GM23248 (cell line): ENCODE data around the gene C16orf54. TPM values are rescaled to one million over a fixed set of nuclear protein-coding genes. Genes with fewer than 3 reads are reported as not detected.
A peak's percentile ranks its signal among the peaks of the same experiment; 100 is the strongest.
"Not testable (repeated sequence)": the region's sequence is repeated elsewhere in the genome, so short reads cannot be mapped to it uniquely, and the experiment has no call there.

Source experiments
- DNase-seq: peaks from one replicate; pipeline ENCODE4 v3.0.0-alpha.2; 2015
- H2AFZ ChIP-seq: fragments of 200-600 bp; sonication (generic); 2 replicates; pipeline ENCODE4 v1.6.1; 2016; ENCODE audit warnings: antibody characterized with exemption
- H3F3A ChIP-seq: fragments of 200-600 bp; sonication (generic); 2 replicates; pipeline ENCODE4 v1.6.1; 2016; ENCODE audit warnings: mild to moderate bottlenecking, antibody characterized with exemption, mixed run types; ENCODE audit not compliant: insufficient read depth
- H3K27ac ChIP-seq: fragments of 200-600 bp; sonication (generic); 2 replicates; pipeline ENCODE4 v1.5.1; 2016; ENCODE audit warnings: mild to moderate bottlenecking
- H3K27me3 ChIP-seq: fragments of 200-600 bp; sonication (generic); replicated peaks from 2 replicates; pipeline ENCODE4 v1.6.1; 2016; ENCODE audit warnings: mild to moderate bottlenecking; ENCODE audit not compliant: insufficient read depth
- H3K36me3 ChIP-seq: fragments of 200-600 bp; sonication (generic); 2 replicates; pipeline ENCODE4 v1.6.1; 2016; ENCODE audit warnings: low read depth, mild to moderate bottlenecking
- H3K4me1 ChIP-seq: fragments of 200-600 bp; sonication (generic); 2 replicates; pipeline ENCODE4 v1.6.1; 2016; ENCODE audit warnings: mild to moderate bottlenecking; ENCODE audit not compliant: insufficient read depth
- H3K4me2 ChIP-seq: fragments of 200-600 bp; sonication (generic); one replicate; pipeline ENCODE4 v1.6.1; 2016; ENCODE audit warnings: mild to moderate bottlenecking; ENCODE audit not compliant: unreplicated experiment
- H3K4me3 ChIP-seq: fragments of 200-600 bp; sonication (generic); 2 replicates; pipeline ENCODE4 v1.5.1; 2016; ENCODE audit warnings: mild to moderate bottlenecking
- H3K79me2 ChIP-seq: fragments of 200-600 bp; sonication (generic); 2 replicates; pipeline ENCODE4 v1.6.1; 2016; ENCODE audit warnings: mild to moderate bottlenecking; ENCODE audit not compliant: insufficient read depth
- H3K9ac ChIP-seq: fragments of 200-600 bp; sonication (generic); 2 replicates; pipeline ENCODE4 v1.6.1; 2016; ENCODE audit warnings: mild to moderate bottlenecking
- H3K9me2 ChIP-seq: fragments of 200-600 bp; sonication (generic); 2 replicates; pipeline ENCODE4 v1.6.1; 2016; ENCODE audit warnings: mixed run types, mild to moderate bottlenecking, moderate library complexity; ENCODE audit not compliant: insufficient read depth
- H3K9me3 ChIP-seq: fragments of 200-600 bp; sonication (generic); one replicate; pipeline ENCODE4 v1.6.1; 2017; ENCODE audit warnings: low read depth
- H4K20me1 ChIP-seq: fragments of 200-600 bp; sonication (generic); 2 replicates; pipeline ENCODE4 v1.6.0; 2016; ENCODE audit not compliant: insufficient read depth
- EZH2 ChIP-seq: fragments of 200-600 bp; sonication (generic); IDR thresholded peaks from 2 replicates; pipeline ENCODE4 v1.6.1; 2018; ENCODE audit warnings: antibody characterized with exemption, mild to moderate bottlenecking; ENCODE audit not compliant: insufficient read depth, poor library complexity, severe bottlenecking
- EZH2phosphoT487 ChIP-seq: fragments of 200-600 bp; sonication (generic); IDR thresholded peaks from 2 replicates; pipeline ENCODE4 v1.6.1; 2018; ENCODE audit warnings: antibody characterized with exemption, moderate library complexity, mild to moderate bottlenecking, low read depth; ENCODE audit not compliant: insufficient read depth
- WGBS, 2 experiments: methylation state at CpG; one replicate each; pipeline ENCODE4 v1.1.6; 2015 to 2017; ENCODE audit warnings: low lambda C conversion rate in 2 of 2, low coverage in 1 of 2; ENCODE audit errors: missing lambda C conversion rate in 2 of 2; 5-methylcytosine and 5-hydroxymethylcytosine counted together
- in situ Hi-C: fragments of 300-500 bp; cut with MboI; formaldehyde crosslinking; loops from 2 replicates; pipeline ENCODE4 v1.15.0; 2020
- polyA plus RNA-seq: library from polyadenylated mRNA; unstranded; fragments of >200 nt; fragmentation: Nextera tagmentation; extraction: Ambion mirVana; gene quantifications from 2 replicates; pipeline ENCODE4 v1.2.1, GENCODE V29; 2016
- total RNA-seq: library from RNA; depleted of rRNA; stranded (reverse); fragments of >200 nt; shearing (Covaris generic); gene quantifications from 2 replicates; pipeline ENCODE4 v1.2.3, GENCODE V29; 2014

The C16orf54 gene
- total and polyA plus RNA-seq, 2 experiments from 2014 or later: not detected

- peaks cover 16% of the 10 kb centered on the region for H3K27me3 ChIP-seq
- no peaks in the 10 kb centered on the region for H3K9me3 ChIP-seq
- no peak overlapping the region for H3K4me3 ChIP-seq
- H3K36me3 ChIP-seq: no peaks in the 10 kb centered on the region
- H3K4me2 ChIP-seq: no peak overlapping the region
- WGBS, 2 experiments: 60 to 63% methylated on average over 7 of the region's 7 CpGs
- no peaks in the 10 kb centered on the region for H4K20me1 ChIP-seq
- H3K27ac ChIP-seq: no peak overlapping the region
- no peak overlapping the region for H3K9ac ChIP-seq
- in situ Hi-C loops: no loop called here
- H3K79me2 ChIP-seq: no peaks in the 10 kb centered on the region
- TF ChIP-seq EZH2phosphoT487: no peak
- no peak for TF ChIP-seq EZH2
- no peaks in the 10 kb centered on the region for H3K4me1 ChIP-seq
- H2AFZ ChIP-seq: no peak overlapping the region
- H3F3A ChIP-seq: no peaks in the 10 kb centered on the region
- no peaks in the 10 kb centered on the region for H3K9me2 ChIP-seq
- no peak for DNase-seq
These were observed 15.1 kb downstream of the C16orf54 start for GRCh38 chr16:29730649-29731048.

DNA sequence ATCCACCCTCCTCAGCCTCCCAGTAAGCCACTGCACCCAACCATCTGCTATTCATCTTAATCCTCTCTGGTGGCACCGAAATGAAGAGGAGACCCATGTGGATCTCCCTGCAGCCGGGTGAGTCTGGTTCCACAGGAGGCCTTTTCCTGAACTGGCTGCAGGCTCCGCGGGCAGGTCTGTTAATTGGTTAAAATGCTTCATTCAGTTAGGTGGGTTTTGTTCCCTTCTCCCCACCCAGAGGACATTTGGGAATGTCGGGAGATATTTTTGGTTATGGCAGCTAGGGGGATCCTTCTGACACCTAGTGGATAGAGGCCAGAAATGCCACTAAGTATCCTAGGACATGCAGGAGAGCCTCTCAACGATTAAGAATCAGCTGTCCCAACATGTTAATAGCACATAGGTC lies 16.7 kb downstream of the C16orf54 start:
- H3K36me3 ChIP-seq: no peaks in the 10 kb centered on the region
- peak overlapping the region; percentile 22; the same call in 1 of the 2 replicates for H3K9ac ChIP-seq
- in situ Hi-C loops: no loop called here
- no peaks in the 10 kb centered on the region for H3K4me1 ChIP-seq
- no peaks in the 10 kb centered on the region for H3F3A ChIP-seq
- no peaks in the 10 kb centered on the region for H4K20me1 ChIP-seq
- peaks cover 16% of the 10 kb centered on the region for H3K27me3 ChIP-seq
- H3K79me2 ChIP-seq: no peaks in the 10 kb centered on the region
- TF ChIP-seq EZH2 (no peak), EZH2phosphoT487 (no peak)
- peak overlapping the region; percentile 62 for H3K4me3 ChIP-seq
- no peaks in the 10 kb centered on the region for H3K9me3 ChIP-seq
- peak overlapping the region; percentile 87 for H3K4me2 ChIP-seq
- H2AFZ ChIP-seq: peak overlapping the region; percentile 81
- WGBS, 2 experiments: 8% methylated on average over 6 of the region's 6 CpGs
- peak; percentile 72 for DNase-seq
- H3K9me2 ChIP-seq: no peaks in the 10 kb centered on the region
- H3K27ac ChIP-seq: no peak overlapping the region

GRCh38 chr16:29727452-29727851 lies 18.3 kb downstream of the C16orf54 start:
- TF ChIP-seq EZH2phosphoT487 (no peak), EZH2 (no peak)
- 47 to 50% methylated on average over 7 of the region's 7 CpGs for WGBS, 2 experiments
- DNase-seq: no peak

DNA sequence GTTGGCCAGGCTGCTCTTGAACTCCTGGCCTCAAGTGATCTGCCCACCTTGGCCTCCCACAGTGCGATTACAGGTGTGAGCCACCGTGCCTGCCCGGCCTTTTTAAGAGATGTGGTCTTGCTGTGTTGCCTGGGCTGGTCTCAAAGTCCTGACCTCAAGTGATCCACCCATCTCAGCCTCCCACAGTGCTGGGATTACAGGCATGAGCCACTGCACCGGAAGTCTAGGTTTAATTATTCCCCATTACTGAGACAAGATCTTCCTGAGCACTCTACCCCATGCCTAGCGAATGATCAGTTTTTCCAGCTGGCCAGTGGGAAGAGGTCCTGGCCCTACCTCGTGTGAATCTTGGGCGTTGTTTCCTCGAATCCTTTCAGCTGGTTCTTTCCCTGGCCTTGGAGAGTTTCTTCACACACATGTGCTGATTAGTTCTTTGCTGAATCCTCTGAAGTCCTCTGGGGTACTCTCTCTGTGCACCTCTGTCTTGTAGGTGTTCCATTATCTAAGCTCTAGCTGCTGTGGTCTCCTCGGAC lies 18.9 kb downstream of the C16orf54 start:
- no peak overlapping the region for H3K4me3 ChIP-seq
- in situ Hi-C loops: no loop called here
- no peak overlapping the region for H3K4me2 ChIP-seq
- H3K27me3 ChIP-seq: peaks cover 9% of the 10 kb centered on the region
- no peaks in the 10 kb centered on the region for H4K20me1 ChIP-seq
- H3K4me1 ChIP-seq: no peaks in the 10 kb centered on the region
- DNase-seq: no peak
- no peaks in the 10 kb centered on the region for H3K9me3 ChIP-seq
- no peaks in the 10 kb centered on the region for H3K36me3 ChIP-seq
- H3K9me2 ChIP-seq: no peaks in the 10 kb centered on the region
- H3F3A ChIP-seq: no peaks in the 10 kb centered on the region
- H3K27ac ChIP-seq: no peak overlapping the region
- no peaks in the 10 kb centered on the region for H3K79me2 ChIP-seq
- 64 to 67% methylated on average over 9 of the region's 9 CpGs for WGBS, 2 experiments
- TF ChIP-seq EZH2phosphoT487 (no peak), EZH2 (no peak)
- H2AFZ ChIP-seq: no peak overlapping the region
- no peak overlapping the region for H3K9ac ChIP-seq

More at GRCh38 chr16:29727452-29727851, 18.3 kb downstream of the C16orf54 start:
- H3K4me3 ChIP-seq: no peak overlapping the region
- H2AFZ ChIP-seq: no peak overlapping the region
- no peaks in the 10 kb centered on the region for H3K79me2 ChIP-seq
- H3K9me2 ChIP-seq: no peaks in the 10 kb centered on the region
- H3K27me3 ChIP-seq: peaks cover 9% of the 10 kb centered on the region
- no peaks in the 10 kb centered on the region for H3K4me1 ChIP-seq
- H3F3A ChIP-seq: no peaks in the 10 kb centered on the region
- H3K9ac ChIP-seq: no peak overlapping the region
- no peaks in the 10 kb centered on the region for H3K9me3 ChIP-seq
- in situ Hi-C loops: no loop called here
- H3K36me3 ChIP-seq: no peaks in the 10 kb centered on the region
- H3K27ac ChIP-seq: no peak overlapping the region
- H4K20me1 ChIP-seq: no peaks in the 10 kb centered on the region
- no peak overlapping the region for H3K4me2 ChIP-seq

DNA sequence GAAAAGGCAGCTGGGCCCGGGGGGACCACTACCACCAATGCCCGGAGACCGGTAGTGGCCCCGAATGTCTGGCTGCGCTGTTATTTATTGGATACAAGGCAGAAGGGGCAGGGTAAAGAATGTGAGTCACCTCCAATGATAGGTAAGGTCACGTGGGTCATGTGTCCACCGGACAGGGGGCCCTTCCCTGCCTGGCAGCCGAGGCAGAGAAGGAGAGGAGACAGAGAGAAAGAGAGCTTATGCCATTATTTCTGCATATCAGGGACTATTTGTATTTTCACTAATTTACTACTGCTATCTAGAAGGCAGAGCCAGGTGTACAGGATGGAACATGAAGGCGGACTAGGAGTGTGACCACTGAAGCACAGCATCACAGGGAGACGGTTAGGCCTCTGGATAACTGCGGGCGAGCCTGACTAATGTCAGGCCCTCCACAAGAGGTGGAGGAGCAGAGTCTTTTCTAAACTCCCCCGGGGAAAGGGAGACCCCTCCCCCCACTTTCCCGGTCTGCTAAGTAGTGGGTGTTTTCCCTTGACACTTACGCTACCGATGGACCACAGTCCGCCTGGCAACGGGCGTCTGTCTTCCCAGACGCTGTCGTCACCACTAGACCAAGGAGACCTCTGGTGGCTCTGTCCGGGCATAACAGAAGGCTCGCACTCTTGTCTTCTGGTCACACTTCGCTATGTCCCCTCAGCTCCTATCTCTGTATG lies 24.5 kb downstream of the C16orf54 start:
- H4K20me1 ChIP-seq, in situ Hi-C loops, H3K79me2 ChIP-seq, H3K9me2 ChIP-seq, H3K36me3 ChIP-seq, H3K4me2 ChIP-seq, H3K9ac ChIP-seq, H3K4me1 ChIP-seq, H3K27ac ChIP-seq, H3K9me3 ChIP-seq, H3F3A ChIP-seq, H3K4me3 ChIP-seq: not testable (repeated sequence)
- peaks cover 10% of the 10 kb centered on the region; the same call in 1 of the 2 replicates for H3K27me3 ChIP-seq
- peak overlapping the region; percentile 38 for H2AFZ ChIP-seq
- 40 to 44% methylated on average over 24 of the region's 24 CpGs for WGBS, 2 experiments
- peak; percentile 77 for DNase-seq
